ENCODE results near the gene ACAT2.
A peak's percentile ranks its signal among the peaks of the same experiment; 100 is the strongest.
"Not testable (repeated sequence)": the region's sequence is repeated elsewhere in the genome, so short reads cannot be mapped to it uniquely, and the experiment has no call there.

ACAT2 gene

GRCh38 chr6:159761873-159762680 is at the start of gene ACAT2:
ACAT2 (plus strand) TSS chr6:159762045; CDS start chr6:159762088, 43 bp downstream.
- Mint-ChIP-seq H3K36me3 (ENCODE audit: low read depth) (peaks cover 86% of the 10 kb centered on the region), H3K4me3 (peak within 1 kb of the TSS; percentile 96), H3K9me3 (no peaks in the 10 kb centered on the region), H3K27ac (peak within 1 kb of the TSS; percentile 99), H3K27me3 (no peaks in the 10 kb centered on the region), H3K4me1 (ENCODE audit: low read depth) (peaks cover 47% of the 10 kb centered on the region)
- peak; percentile 90 for DNase-seq

- H3K27ac Mint-ChIP-seq, DNase-seq, H3K4me3 Mint-ChIP-seq, H3K9me3 Mint-ChIP-seq, H3K27me3 Mint-ChIP-seq: not testable (repeated sequence)
- peaks cover 15% of the 10 kb centered on the region for H3K36me3 Mint-ChIP-seq (ENCODE audit: low read depth)
- H3K4me1 Mint-ChIP-seq (ENCODE audit: low read depth), result peaks cover 11% of the 10 kb centered on the region
Measured at GRCh38 chr6:159712389-159712788, 49.5 kb upstream of the ACAT2 start.

DNA sequence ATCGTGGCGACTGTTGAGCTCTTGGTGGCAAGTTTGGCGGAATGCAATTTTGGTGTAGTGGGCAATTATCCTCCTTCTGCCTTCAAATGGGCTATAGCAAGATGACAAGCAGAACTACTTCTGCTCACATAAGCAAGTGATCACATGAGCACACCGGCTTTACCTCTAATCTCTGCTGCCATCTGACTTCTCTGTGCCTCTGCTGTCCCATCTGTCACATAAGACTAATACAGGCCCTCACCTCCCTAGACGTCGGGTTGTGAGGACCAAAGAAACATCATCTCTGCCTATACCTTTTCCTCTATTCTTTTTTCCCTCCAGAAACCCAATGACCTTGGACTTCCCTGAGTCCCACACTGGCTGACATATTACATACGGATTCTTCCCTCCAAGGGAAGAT is 47.9 kb upstream of the ACAT2 start:
- Mint-ChIP-seq H3K4me3 (no peak overlapping the region), H3K9me3 (no peaks in the 10 kb centered on the region), H3K27me3 (no peaks in the 10 kb centered on the region), H3K4me1 (ENCODE audit: low read depth) (peaks cover 11% of the 10 kb centered on the region), H3K27ac (no peak overlapping the region), H3K36me3 (ENCODE audit: low read depth) (peaks cover 15% of the 10 kb centered on the region)
- DNase-seq, result no peak

GRCh38 chr6:159714404-159714803 is 47.4 kb upstream of the ACAT2 start:
- peaks cover 15% of the 10 kb centered on the region for H3K36me3 Mint-ChIP-seq (ENCODE audit: low read depth)
- DNase-seq, result no peak
- no peak overlapping the region for H3K27ac Mint-ChIP-seq

DNA sequence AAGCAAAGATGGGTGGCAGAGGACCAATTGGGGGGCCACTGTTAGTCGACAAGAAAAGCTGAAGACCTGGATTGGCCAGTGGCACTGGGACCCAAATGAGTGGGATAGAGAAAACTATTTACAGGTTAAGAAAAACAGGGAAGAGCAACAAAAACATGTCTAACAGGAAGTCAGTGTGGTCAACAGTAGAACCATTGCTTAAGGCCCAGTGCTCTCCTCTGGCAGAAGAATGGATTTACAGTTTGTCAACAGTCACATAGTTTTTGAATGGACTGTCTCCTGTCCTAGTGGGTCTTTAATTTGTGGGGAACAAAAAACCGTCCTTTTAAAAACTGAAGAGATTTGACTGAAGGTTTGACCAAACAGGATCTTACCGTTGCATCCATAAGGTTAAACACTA is 46.7 kb upstream of the ACAT2 start:
- Mint-ChIP-seq H3K36me3 (ENCODE audit: low read depth) (peaks cover 13% of the 10 kb centered on the region), H3K4me3 (no peak overlapping the region), H3K27ac (no peak overlapping the region), H3K4me1 (ENCODE audit: low read depth) (peaks cover 12% of the 10 kb centered on the region), H3K27me3 (no peaks in the 10 kb centered on the region), H3K9me3 (no peaks in the 10 kb centered on the region)
- DNase-seq, result no peak

More at GRCh38 chr6:159714404-159714803, 47.4 kb upstream of the ACAT2 start:
- Mint-ChIP-seq H3K4me3 (no peak overlapping the region), H3K9me3 (no peaks in the 10 kb centered on the region), H3K4me1 (ENCODE audit: low read depth) (peaks cover 11% of the 10 kb centered on the region), H3K27me3 (no peaks in the 10 kb centered on the region)

GRCh38 chr6:159715605-159716004 is 46.2 kb upstream of the ACAT2 start:
- DNase-seq, result no peak
- peaks cover 14% of the 10 kb centered on the region for H3K4me1 Mint-ChIP-seq (ENCODE audit: low read depth)
- H3K36me3 Mint-ChIP-seq (ENCODE audit: low read depth), result peaks cover 15% of the 10 kb centered on the region
- H3K4me3 Mint-ChIP-seq, result no peak overlapping the region
- no peak overlapping the region for H3K27ac Mint-ChIP-seq
- no peaks in the 10 kb centered on the region for H3K9me3 Mint-ChIP-seq
- H3K27me3 Mint-ChIP-seq, result no peaks in the 10 kb centered on the region

DNA sequence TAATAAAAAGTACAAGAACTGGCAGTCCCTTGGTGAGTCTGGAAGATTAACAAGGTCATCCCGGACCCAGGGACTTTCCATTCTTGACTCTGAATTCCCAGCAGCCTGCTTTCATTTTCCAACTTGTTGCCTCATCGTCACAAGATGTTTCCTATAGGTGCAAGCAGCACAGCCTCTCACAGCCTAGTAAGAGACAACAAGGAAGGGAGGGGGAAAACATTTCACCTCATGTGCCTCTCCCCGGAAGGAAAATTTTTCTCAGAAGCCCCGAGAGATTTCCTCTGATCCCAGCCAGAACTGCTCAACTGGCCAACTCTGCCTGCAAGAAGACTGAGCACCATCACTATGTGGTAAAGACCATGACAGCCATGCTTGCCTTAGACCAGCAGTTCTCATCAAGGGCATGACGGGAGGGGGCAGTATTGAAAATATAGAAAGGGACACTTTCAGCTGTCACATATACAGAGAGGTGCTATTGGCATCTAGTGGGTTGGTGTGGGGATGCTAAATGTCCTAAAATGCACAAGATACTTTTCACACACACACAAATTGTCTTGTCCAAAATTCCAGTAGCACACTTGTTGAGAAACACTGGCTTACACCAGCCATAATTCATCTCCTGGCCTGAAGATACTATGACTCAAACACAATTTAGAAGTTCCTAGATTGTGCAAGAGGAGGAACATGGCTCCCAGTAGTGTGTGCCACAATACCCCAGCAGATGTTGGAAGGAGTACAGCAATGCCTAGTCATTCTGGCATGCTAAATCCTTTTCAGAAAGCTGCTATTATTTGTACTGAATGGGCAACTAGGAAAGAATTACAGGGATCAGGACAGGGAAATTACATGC is 45.4 kb upstream of the ACAT2 start:
- no peak overlapping the region for H3K27ac Mint-ChIP-seq

DNA sequence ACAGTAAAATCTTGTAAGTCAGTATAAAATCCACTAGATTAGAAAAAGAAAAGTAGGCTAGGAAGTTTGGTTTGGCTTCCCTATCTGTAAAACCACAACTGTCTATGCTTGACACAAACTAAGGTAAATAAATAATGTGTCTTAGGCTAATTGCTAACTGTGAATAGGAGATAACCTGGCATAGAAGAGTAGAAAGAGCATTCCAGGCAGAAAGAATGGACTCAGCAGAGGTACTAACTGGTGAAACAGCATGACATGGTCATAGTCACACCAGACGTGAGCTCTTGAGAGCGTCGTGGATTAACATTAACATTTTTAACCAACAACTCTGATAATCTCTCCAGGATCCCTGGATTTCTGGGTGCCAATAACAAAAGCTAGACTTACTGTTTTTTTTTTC is 43.2 kb upstream of the ACAT2 start:
- peaks cover 19% of the 10 kb centered on the region for H3K4me1 Mint-ChIP-seq (ENCODE audit: low read depth)
- H3K27me3 Mint-ChIP-seq, result no peaks in the 10 kb centered on the region
- no peak overlapping the region for H3K27ac Mint-ChIP-seq
- H3K4me3 Mint-ChIP-seq, result no peak overlapping the region
- peaks cover 30% of the 10 kb centered on the region for H3K36me3 Mint-ChIP-seq (ENCODE audit: low read depth)
- peaks cover 3% of the 10 kb centered on the region for H3K9me3 Mint-ChIP-seq
- no peak for DNase-seq

More for the DNA sequence above, 45.4 kb upstream of the ACAT2 start:
- H3K9me3 Mint-ChIP-seq, result no peaks in the 10 kb centered on the region
- H3K36me3 Mint-ChIP-seq (ENCODE audit: low read depth), result peaks cover 15% of the 10 kb centered on the region
- no peak overlapping the region for H3K4me3 Mint-ChIP-seq
- H3K4me1 Mint-ChIP-seq (ENCODE audit: low read depth), result peaks cover 14% of the 10 kb centered on the region
- no peaks in the 10 kb centered on the region for H3K27me3 Mint-ChIP-seq
- DNase-seq, result no peak

- H3K27ac Mint-ChIP-seq, result no peak overlapping the region
- H3K9me3 Mint-ChIP-seq, result peaks cover 3% of the 10 kb centered on the region
- no peak overlapping the region for H3K4me3 Mint-ChIP-seq
- peaks cover 37% of the 10 kb centered on the region for H3K36me3 Mint-ChIP-seq (ENCODE audit: low read depth)
- H3K27me3 Mint-ChIP-seq, result no peaks in the 10 kb centered on the region
- no peak for DNase-seq
- H3K4me1 Mint-ChIP-seq (ENCODE audit: low read depth), result peaks cover 21% of the 10 kb centered on the region
Measured at GRCh38 chr6:159719287-159719686, 42.6 kb upstream of the ACAT2 start.

DNA sequence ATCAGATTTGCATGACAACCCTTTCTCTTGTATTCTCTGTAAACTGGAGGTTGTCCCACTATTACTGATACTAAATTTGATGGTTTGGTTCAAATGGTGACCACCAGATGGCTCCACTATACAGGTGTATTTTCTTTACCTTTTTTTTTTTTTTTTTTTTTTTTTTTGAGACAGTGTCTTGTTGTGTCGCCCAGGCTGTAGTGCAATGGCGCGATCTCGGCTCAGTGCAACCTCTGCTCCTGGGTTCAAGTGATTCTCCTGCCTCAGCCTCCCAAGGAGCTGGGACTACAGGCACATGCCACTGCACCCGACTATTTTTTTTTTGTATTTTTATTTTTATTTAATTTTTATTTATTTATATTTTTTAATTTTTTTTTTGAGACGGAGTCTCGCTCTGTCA is 41.1 kb upstream of the ACAT2 start:
- H3K9me3 Mint-ChIP-seq, result peaks cover 3% of the 10 kb centered on the region
- DNase-seq, result no peak

GRCh38 chr6:159721981-159722380 is 39.9 kb upstream of the ACAT2 start:
- not testable (repeated sequence) for DNase-seq, H3K9me3 Mint-ChIP-seq, H3K27me3 Mint-ChIP-seq

More for the DNA sequence above, 41.1 kb upstream of the ACAT2 start:
- H3K27me3 Mint-ChIP-seq, result no peaks in the 10 kb centered on the region
- no peak overlapping the region for H3K4me3 Mint-ChIP-seq
- no peak overlapping the region for H3K27ac Mint-ChIP-seq
- H3K36me3 Mint-ChIP-seq (ENCODE audit: low read depth), result peaks cover 28% of the 10 kb centered on the region
- H3K4me1 Mint-ChIP-seq (ENCODE audit: low read depth), result peaks cover 29% of the 10 kb centered on the region

DNA sequence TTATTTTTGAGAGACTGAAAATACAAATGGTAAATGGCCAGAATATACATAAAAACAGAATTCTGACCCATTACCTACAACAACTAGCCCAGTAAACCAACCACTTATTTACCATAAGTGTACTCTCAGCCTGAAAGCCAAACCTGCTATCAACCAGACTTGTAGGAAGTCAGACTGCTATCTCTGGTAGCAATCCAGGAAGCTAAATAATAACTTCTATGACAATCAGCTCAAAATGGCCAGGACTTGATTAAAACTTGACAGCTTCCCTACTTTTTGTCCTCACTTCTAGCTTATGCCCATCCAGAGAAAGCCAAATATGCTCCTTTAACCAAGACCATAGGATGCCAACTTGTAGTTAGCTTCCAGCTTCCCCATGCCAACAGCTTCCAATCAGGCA is 39.2 kb upstream of the ACAT2 start:
- H3K36me3 Mint-ChIP-seq (ENCODE audit: low read depth), result peaks cover 38% of the 10 kb centered on the region
- peaks cover 27% of the 10 kb centered on the region for H3K4me1 Mint-ChIP-seq (ENCODE audit: low read depth)
- no peak overlapping the region for H3K4me3 Mint-ChIP-seq
- H3K27me3 Mint-ChIP-seq, result no peaks in the 10 kb centered on the region
- peaks cover 3% of the 10 kb centered on the region for H3K9me3 Mint-ChIP-seq
- DNase-seq, result no peak
- no peak overlapping the region for H3K27ac Mint-ChIP-seq

More at GRCh38 chr6:159721981-159722380, 39.9 kb upstream of the ACAT2 start:
- not testable (repeated sequence) for H3K27ac Mint-ChIP-seq, H3K4me3 Mint-ChIP-seq
- Mint-ChIP-seq H3K36me3 (ENCODE audit: low read depth) (peaks cover 37% of the 10 kb centered on the region), H3K4me1 (ENCODE audit: low read depth) (peaks cover 27% of the 10 kb centered on the region)

- H3K4me3 Mint-ChIP-seq, result no peak overlapping the region
- peaks cover 43% of the 10 kb centered on the region for H3K36me3 Mint-ChIP-seq (ENCODE audit: low read depth)
- peaks cover 27% of the 10 kb centered on the region for H3K4me1 Mint-ChIP-seq (ENCODE audit: low read depth)
- H3K27me3 Mint-ChIP-seq, result no peaks in the 10 kb centered on the region
- H3K9me3 Mint-ChIP-seq, result peaks cover 3% of the 10 kb centered on the region
- no peak overlapping the region for H3K27ac Mint-ChIP-seq
- DNase-seq, result no peak
Measured at GRCh38 chr6:159723259-159723658, 38.6 kb upstream of the ACAT2 start.

GRCh38 chr6:159724778-159725177 is 37.1 kb upstream of the ACAT2 start:
- no peaks in the 10 kb centered on the region for H3K27me3 Mint-ChIP-seq
- H3K9me3 Mint-ChIP-seq, result peaks cover 3% of the 10 kb centered on the region
- H3K4me1 Mint-ChIP-seq (ENCODE audit: low read depth), result peaks cover 37% of the 10 kb centered on the region
- peaks cover 58% of the 10 kb centered on the region for H3K36me3 Mint-ChIP-seq (ENCODE audit: low read depth)
- no peak overlapping the region for H3K27ac Mint-ChIP-seq
- DNase-seq, result no peak
- peak overlapping the region; percentile 20 for H3K4me3 Mint-ChIP-seq

DNA sequence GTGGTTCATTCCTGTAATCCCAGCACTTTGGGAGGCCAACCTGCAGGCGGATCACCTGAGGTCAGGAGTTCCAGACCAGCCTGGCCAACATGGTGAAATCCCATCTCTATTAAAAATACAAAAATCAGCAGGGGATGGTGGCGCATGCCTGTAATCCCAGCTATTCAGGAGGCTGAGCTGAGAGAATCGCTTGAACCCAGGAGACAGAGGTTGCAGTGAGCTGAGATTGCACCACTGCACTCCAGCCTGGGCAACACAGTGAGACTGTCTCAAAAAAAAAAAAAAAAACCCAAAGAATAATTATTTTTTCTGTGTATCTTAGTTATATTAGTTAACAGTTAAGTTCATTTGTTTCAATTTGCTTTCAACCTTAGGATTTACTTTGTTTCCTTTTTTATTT is 36.6 kb upstream of the ACAT2 start:
- Mint-ChIP-seq H3K4me3 (peak overlapping the region; percentile 20), H3K36me3 (ENCODE audit: low read depth) (peaks cover 62% of the 10 kb centered on the region), H3K4me1 (ENCODE audit: low read depth) (peaks cover 39% of the 10 kb centered on the region)
- not testable (repeated sequence) for H3K9me3 Mint-ChIP-seq, H3K27ac Mint-ChIP-seq, H3K27me3 Mint-ChIP-seq, DNase-seq

Data from activated T-cell treated with anti-CD3 and anti-CD28 coated beads, Interleukin-2, amount 50 U/mL, for 24 hours (primary cell).